LNCaP clone FGC (cell line): Measurements from ENCODE around the gene TEX29.

ENCODE experiments used
- DNase-seq: peaks from one replicate; pipeline ENCODE4 v3.0.0-alpha.2; 2011; ENCODE audit warnings: low read depth
- H3K4me3 ChIP-seq: 2 replicates; pipeline ENCODE4 v1.5.1; 2011; ENCODE audit warnings: mild to moderate bottlenecking, low read depth, low read length, control low read depth
- TF ChIP-seq, protein P1 (sequence below): IDR thresholded peaks from 2 replicates; pipeline ENCODE4 v1.5.1; 2012; ENCODE audit warnings: mild to moderate bottlenecking; ENCODE audit not compliant: control insufficient read depth, insufficient read depth; ENCODE audit errors: extremely low read depth

Gene TEX29

DNA sequence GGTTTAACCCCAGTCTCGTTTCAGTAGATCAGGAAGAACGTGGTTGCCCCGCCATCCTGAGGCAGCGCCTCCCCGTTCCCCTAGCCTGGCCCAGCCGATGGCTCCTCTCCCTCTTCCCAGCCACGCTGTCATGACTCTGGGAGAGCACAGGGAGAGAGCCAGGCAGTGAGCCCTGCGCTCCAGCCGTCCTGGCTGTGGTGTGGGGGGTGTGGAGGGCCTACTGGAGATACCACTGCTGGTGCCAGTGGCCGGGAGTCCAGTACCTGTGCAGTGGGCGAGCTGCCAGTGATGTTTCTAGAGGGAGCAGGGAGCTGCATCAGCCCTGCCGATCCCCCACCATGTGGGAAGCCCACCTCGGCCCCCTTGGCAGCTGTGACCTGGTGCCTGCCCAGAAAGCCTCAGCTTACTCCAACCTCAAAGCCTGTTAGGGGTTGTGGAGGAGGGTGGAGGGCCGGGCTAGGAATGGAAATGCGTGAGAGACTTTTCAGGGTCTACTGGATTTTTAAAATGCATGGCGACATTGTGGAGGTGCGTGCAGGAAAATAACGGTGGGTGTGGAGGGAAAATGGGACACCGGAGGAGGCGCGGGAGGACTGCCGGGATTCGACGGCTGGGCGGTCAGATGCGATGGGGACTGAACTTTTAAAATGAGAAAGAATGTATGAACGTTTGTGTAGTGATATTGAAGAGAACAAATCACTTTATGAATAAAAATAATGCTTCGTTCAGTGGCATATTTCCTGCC lies 4.9 kb downstream of the TEX29 start:
- TF ChIP-seq, protein P1, sequence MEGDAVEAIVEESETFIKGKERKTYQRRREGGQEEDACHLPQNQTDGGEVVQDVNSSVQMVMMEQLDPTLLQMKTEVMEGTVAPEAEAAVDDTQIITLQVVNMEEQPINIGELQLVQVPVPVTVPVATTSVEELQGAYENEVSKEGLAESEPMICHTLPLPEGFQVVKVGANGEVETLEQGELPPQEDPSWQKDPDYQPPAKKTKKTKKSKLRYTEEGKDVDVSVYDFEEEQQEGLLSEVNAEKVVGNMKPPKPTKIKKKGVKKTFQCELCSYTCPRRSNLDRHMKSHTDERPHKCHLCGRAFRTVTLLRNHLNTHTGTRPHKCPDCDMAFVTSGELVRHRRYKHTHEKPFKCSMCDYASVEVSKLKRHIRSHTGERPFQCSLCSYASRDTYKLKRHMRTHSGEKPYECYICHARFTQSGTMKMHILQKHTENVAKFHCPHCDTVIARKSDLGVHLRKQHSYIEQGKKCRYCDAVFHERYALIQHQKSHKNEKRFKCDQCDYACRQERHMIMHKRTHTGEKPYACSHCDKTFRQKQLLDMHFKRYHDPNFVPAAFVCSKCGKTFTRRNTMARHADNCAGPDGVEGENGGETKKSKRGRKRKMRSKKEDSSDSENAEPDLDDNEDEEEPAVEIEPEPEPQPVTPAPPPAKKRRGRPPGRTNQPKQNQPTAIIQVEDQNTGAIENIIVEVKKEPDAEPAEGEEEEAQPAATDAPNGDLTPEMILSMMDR = no peak
- no peak for DNase-seq
- no peak overlapping the region for H3K4me3 ChIP-seq

DNA sequence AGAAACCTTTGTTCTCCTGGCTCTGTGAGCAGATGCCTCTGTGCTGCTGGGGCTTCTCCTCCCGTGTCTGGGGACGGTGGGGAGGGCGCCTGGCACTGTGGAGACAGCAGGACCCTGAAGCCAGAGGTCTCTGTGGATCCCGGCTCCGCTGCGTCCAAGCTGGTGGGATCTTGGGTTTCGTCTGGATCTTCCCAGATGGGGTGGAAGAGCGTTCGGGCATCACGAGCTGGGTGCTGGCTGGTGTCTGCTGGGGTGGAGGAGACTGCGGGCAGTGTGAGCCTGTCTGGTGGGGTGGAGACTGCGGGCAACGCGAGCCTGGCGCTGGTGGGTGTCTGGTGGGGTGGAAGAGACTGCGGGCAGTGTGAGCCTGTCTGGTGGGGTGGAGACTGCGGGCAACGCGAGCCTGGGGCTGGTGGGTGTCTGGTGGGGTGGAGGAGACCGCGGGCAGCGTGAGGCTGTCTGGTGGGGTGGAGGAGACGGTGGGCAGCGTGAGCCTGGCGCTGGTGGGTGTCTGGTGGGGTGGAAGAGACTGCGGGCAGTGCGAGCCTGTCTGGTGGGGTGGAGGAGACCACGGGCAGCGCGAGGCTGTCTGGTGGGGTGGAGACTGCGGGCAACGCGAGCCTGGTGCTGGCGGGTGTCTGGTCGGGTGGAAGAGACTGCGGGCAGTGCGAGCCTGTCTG lies 5.6 kb downstream of the TEX29 start:
- H3K4me3 ChIP-seq = no peak overlapping the region
- DNase-seq = no peak
- TF ChIP-seq, protein P1 = no peak

DNA sequence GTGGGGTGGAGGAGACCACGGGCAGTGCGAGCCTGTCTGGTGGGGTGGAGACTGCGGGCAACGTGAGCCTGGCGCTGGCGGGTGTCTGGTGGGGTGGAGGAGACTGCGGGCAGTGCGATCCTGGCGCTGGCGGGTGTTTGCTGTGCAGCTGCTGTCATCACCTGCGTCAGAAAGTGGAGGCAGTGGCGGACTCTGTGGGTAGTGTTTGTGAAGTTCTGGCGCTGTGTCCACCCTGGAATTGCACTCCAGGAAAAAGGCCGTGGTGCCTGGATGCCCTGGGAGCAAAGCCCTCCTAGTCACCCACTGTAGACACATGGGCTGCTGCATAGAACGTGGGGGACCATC lies 6.2 kb downstream of the TEX29 start:
- no peak for DNase-seq
- H3K4me3 ChIP-seq = no peak overlapping the region
- TF ChIP-seq, protein P1 = no peak

DNA sequence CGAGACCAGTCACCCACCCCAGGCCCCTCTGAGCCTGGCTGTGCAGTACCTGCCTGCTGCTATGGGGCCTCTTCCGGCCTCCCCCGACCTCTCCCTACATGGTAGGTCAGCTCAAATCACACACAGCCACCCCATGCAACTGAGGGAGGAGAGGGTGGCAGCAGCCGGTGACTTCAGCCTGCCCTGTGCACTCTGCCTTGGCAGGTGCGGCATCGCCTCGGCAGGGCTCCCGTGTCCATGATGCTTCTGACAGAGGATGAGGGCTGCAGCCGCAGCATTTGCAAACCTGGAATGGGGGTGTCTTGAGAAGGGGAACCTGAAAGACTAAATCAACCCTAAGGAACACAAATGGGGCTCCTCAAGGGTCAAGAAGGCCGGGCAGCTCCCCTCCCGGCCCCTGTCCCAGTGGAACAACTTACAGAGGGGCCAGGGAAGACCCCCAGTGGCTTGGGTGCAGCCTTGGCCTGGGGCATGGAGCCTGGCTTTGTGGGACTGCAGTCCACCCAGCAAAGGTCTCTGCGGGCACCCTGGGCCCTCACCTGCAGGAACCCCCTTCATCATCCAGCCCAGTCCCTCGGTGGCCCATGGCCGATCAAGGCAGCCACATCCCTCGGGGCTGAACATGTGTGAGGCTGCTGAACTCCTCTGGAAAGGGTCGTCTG lies 6.7 kb downstream of the TEX29 start:
- DNase-seq = no peak
- H3K4me3 ChIP-seq = no peak overlapping the region
- TF ChIP-seq, protein P1 = no peak

DNA sequence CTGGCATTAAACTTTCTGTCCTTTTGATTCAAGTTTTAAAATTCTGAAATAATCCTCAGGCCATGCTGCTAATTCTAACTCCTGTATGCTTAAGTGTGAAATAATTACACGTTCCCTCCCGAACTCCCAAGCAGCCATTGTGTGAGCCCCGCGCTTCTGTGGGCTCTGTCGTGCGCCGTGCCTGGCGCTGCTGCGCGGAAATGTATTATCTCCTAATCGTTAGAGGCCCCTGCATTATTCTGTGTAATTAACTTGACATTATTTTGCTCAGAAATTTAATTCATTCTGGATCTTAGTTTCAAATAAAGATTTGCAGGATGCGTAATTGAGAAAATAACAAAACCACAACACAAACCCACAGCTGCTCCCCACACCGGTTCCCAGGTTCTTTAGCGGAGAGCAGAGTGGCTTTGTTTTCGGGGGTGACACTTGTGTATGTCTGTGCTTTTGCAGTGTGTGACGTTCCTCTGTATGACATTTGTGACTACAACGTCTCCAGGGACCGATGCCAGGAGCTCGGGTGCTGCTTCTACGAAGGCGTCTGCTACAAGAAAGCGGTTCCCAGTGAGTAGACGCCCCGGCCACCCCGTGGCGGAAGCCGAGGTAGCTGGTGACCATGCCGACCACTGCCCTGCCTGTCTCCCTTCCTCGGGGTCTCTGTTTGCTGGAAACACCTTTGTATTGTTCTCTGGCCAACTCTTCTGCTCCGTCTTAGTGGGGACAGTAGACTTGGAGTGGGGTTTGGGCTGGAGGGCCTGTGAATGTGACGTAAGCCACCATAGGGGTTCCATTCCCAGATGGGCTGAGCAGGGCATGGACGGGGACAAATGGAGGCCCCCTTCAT lies 7.5 kb downstream of the TEX29 start:
- DNase-seq = no peak
- TF ChIP-seq, protein P1 = no peak
- H3K4me3 ChIP-seq = no peak overlapping the region

DNA sequence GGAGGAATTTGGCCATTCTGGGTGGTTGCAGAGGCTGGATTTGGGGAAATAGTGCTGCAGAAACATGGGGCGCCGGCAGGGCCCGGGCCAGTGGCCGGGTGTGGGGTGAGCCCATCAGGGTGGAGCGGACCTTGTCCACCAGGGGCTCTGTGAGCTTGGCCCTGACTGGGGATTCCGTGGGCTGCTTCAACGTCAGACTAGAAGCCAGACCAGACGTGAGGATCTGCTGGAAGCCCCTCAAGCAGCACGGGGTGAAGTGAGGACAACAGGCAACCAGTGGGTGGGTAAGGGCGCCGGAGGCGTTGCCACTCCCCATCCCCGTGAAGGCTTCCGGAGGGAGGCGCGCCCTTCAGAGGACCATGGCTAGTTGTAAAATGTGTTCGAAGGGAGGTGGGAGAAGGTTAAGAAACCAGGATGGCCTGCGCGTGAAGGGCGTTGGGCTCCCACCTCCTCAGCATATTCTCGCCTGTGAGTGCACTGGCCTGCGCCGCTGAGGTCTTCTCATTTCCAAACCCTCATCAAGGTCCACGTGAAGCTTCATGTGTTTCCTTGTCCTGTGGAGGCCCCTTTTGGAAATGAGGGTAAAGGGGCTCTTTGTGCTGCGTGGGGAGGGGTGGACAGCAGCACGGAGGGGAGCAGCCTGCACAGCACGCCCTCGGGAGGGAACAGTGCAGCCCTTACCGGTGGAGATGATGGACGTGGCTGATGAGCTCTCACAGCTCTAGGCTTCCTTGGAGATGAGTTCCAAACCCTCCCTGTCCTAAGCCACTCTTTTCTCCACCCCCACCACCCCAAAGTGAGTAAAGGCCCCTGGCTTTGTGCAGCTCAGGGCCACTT lies 8.3 kb downstream of the TEX29 start:
- TF ChIP-seq, protein P1 = no peak
- H3K4me3 ChIP-seq = no peak overlapping the region
- no peak for DNase-seq
